Stomach (tissue), 9 donors: ENCODE results near the gene SF3B3. TPM values are rescaled to one million over a fixed set of nuclear protein-coding genes. Genes with fewer than 3 reads are reported as not detected.

Experiments used
- DNase-seq, 2 donors: peaks; one replicate each; pipeline versions ENCODE4 v3.0.0 to v3.0.0-alpha.2; 2013 to 2019
- H3K27ac ChIP-seq, 5 donors: fragments of 200-600 bp in 4 of 5; sonication (generic) in 4 of 5; one replicate each; pipeline ENCODE4 v1.5.1; 2013 to 2019; ENCODE audit warnings: mild to moderate bottlenecking in 1 of 5, moderate library complexity in 1 of 5
- H3K27me3 ChIP-seq, 3 donors: fragments of 200-600 bp; sonication (generic); one replicate each; pipeline ENCODE4 v1.5.1; 2017 to 2019; ENCODE audit warnings: mixed run types in 1 of 3
- H3K36me3 ChIP-seq, 4 donors: fragments of 200-600 bp; sonication (generic); 1 replicate in 3 of 4; 2 replicates in 1 of 4; pipeline ENCODE4 v1.5.1; 2016 to 2019
- H3K4me1 ChIP-seq, 4 donors: fragments of 200-600 bp; sonication (generic); one replicate each; pipeline ENCODE4 v1.5.1; 2016 to 2019
- H3K4me3 ChIP-seq, 4 donors: fragments of 200-600 bp; sonication (generic) in 3 of 4; one replicate each; pipeline ENCODE4 v1.5.1; 2016 to 2019; ENCODE audit warnings: mild to moderate bottlenecking in 1 of 4
- H3K9me3 ChIP-seq, 4 donors: fragments of 200-600 bp; sonication (generic); one replicate each; pipeline ENCODE4 v1.5.1; 2016 to 2019
- CTCF ChIP-seq, 7 experiments: fragments of 450-650 bp in 4 of 7; fragments of 200-600 bp in 3 of 7; sonication (generic) in 3 of 7; IDR thresholded peaks; one replicate each; pipeline ENCODE4 v1.5.1; 2016 to 2019; ENCODE audit warnings: antibody characterized with exemption in 7 of 7, control low read depth in 2 of 7, mild to moderate bottlenecking in 1 of 7
- EP300 ChIP-seq: sonication (generic); formaldehyde crosslinking; IDR thresholded peaks from one replicate; pipeline ENCODE4 v1.6.1; 2017; ENCODE audit warnings: antibody characterized with exemption
- POLR2A ChIP-seq, 4 donors: fragments of 450-650 bp; IDR thresholded peaks; one replicate each; pipeline ENCODE4 v1.6.1; 2016; ENCODE audit warnings: antibody characterized with exemption in 4 of 4, control low read depth in 2 of 4, mild to moderate bottlenecking in 1 of 4, moderate library complexity in 1 of 4
- POLR2AphosphoS5 ChIP-seq, 3 donors: sonication (generic); formaldehyde crosslinking; IDR thresholded peaks; one replicate each; pipeline ENCODE4 v1.6.1; 2016; ENCODE audit warnings: antibody characterized with exemption in 3 of 3
- WGBS, 5 donors: extraction: QIAGEN DNeasy Blood & Tissue Kit in 3 of 5; methylation state at CpG; one replicate each; pipeline versions ENCODE4 v1.1.5 to v1.1.7; 2013 to 2018; 5-methylcytosine and 5-hydroxymethylcytosine counted together
- intact Hi-C: fragments of 100-400 bp; cut with DNase I; formaldehyde crosslinking; loops from one replicate; pipeline ENCODE4 v1.15.1; 2023; ENCODE audit warnings: low total_unique reads
- polyA plus RNA-seq, 3 donors: library from polyadenylated mRNA; stranded (reverse); fragments of 200-250 nt; gene quantifications; one replicate each; pipeline ENCODE4 v1.2.3, GENCODE V29; 2013
- total RNA-seq, 5 donors: library from RNA; depleted of rRNA; stranded (reverse); fragments of >200 nt; gene quantifications; one replicate each; pipeline versions ENCODE4 v1.1.0 to v1.2.3, GENCODE V29; 2014 to 2016
- donor health status: healthy with polysubstance abuse.
- donor health status: Bipolar disorder and iron deficiency.
- donor health status: healthy.

The SF3B3 gene
- total and polyA plus RNA-seq, 8 donors: 30.8 to 141 (median 79.8) TPM

GRCh38 chr16:70605283-70605657 lies 81.7 kb downstream of the SF3B3 start:
- Histone ChIP-seq H3K27me3 (no peaks in the 10 kb centered on the region), H3K4me1 (no peaks in the 10 kb centered on the region), H3K27ac (no peak overlapping the region), H3K36me3 (no peaks in the 10 kb centered on the region), H3K9me3 (no peaks in the 10 kb centered on the region), H3K4me3 (no peak overlapping the region)
- intact Hi-C loops: no loop called here
- 77 to 91% (median 78%) methylated on average over 1 of the region's 1 CpG for WGBS, 5 donors
- no peak for DNase-seq
- TF ChIP-seq CTCF (IDR thresholded peaks at IDR 0.05) (no peak), POLR2AphosphoS5 (IDR thresholded peaks at IDR 0.05) (no peak), POLR2A (IDR thresholded peaks at IDR 0.05) (no peak), EP300 (no peak)

- H3K4me1 ChIP-seq: no peaks in the 10 kb centered on the region
- H3K4me3 ChIP-seq: no peak overlapping the region
- DNase-seq: no peak
- TF ChIP-seq EP300 (no peak), POLR2A (IDR thresholded peaks at IDR 0.05) (no peak), CTCF (IDR thresholded peaks at IDR 0.05) (no peak)
- H3K27ac ChIP-seq: no peak overlapping the region
- no peaks in the 10 kb centered on the region for H3K27me3 ChIP-seq
- 71 to 95% (median 86%) methylated on average over 5 to 7 of the region's 7 CpGs for WGBS, 5 donors
- intact Hi-C loops: no loop called here
- H3K9me3 ChIP-seq: no peaks in the 10 kb centered on the region
- H3K36me3 ChIP-seq: no peaks in the 10 kb centered on the region
Observed at GRCh38 chr16:70608521-70608920, 84.9 kb downstream of the SF3B3 start.

- H3K27ac ChIP-seq: no peak overlapping the region
- DNase-seq: peak in 1 of 2 donors; percentile 17
- no peaks in the 10 kb centered on the region for H3K36me3 ChIP-seq
- intact Hi-C loops: no loop called here
- WGBS, 5 donors: 69 to 73% (median 71%) methylated on average over 18 of the region's 18 CpGs
- H3K9me3 ChIP-seq: no peaks in the 10 kb centered on the region
- no peaks in the 10 kb centered on the region for H3K27me3 ChIP-seq
- H3K4me1 ChIP-seq: peaks cover 0 to 12% (median 5%) of the 10 kb centered on the region in 4 donors
- H3K4me3 ChIP-seq: no peak overlapping the region
- TF ChIP-seq EP300: no peak
- no peak for TF ChIP-seq POLR2AphosphoS5 (IDR thresholded peaks at IDR 0.05)
- no peak for TF ChIP-seq CTCF (IDR thresholded peaks at IDR 0.05)
- TF ChIP-seq POLR2A (IDR thresholded peaks at IDR 0.05): no peak
Observed at GRCh38 chr16:70610273-70611223, 86.9 kb downstream of the SF3B3 start.

GRCh38 chr16:70611224-70611598 lies 87.6 kb downstream of the SF3B3 start:
- no peak for DNase-seq
- H3K4me1 ChIP-seq: peaks cover 0 to 12% (median 5%) of the 10 kb centered on the region in 4 donors
- H3K9me3 ChIP-seq: no peaks in the 10 kb centered on the region
- no peak for TF ChIP-seq POLR2AphosphoS5 (IDR thresholded peaks at IDR 0.05)
- WGBS, 5 donors: 85 to 90% (median 90%) methylated on average over 5 of the region's 5 CpGs
- H3K27ac ChIP-seq: no peak overlapping the region
- intact Hi-C loops: no loop called here
- no peaks in the 10 kb centered on the region for H3K36me3 ChIP-seq
- H3K4me3 ChIP-seq: no peak overlapping the region
- H3K27me3 ChIP-seq: no peaks in the 10 kb centered on the region

- H3K27me3 ChIP-seq: no peaks in the 10 kb centered on the region
- peaks cover 0 to 12% (median 5%) of the 10 kb centered on the region in 4 donors for H3K4me1 ChIP-seq
- TF ChIP-seq POLR2AphosphoS5 (IDR thresholded peaks at IDR 0.05): no peak
- no peak for TF ChIP-seq POLR2A (IDR thresholded peaks at IDR 0.05)
- no peak for TF ChIP-seq CTCF (IDR thresholded peaks at IDR 0.05)
- TF ChIP-seq EP300: no peak
- H3K36me3 ChIP-seq: no peaks in the 10 kb centered on the region
- H3K9me3 ChIP-seq: no peaks in the 10 kb centered on the region
- intact Hi-C loops: no loop called here
- no peak for DNase-seq
- H3K4me3 ChIP-seq: no peak overlapping the region
- H3K27ac ChIP-seq: no peak overlapping the region
- 83 to 96% (median 89%) methylated on average over 4 of the region's 4 CpGs for WGBS, 5 donors
Observed at GRCh38 chr16:70611785-70612303, 88.2 kb downstream of the SF3B3 start.
